Measurements from ENCODE around the gene EPB41L5. TPM values are rescaled to one million over a fixed set of nuclear protein-coding genes. Genes with fewer than 3 reads are reported as not detected.
"Not testable (repeated sequence)": the region's sequence is repeated elsewhere in the genome, so short reads cannot be mapped to it uniquely, and the experiment has no call there.

Gene EPB41L5
- polyA plus RNA-seq, 4 donors: 10.6 to 34.6 (median 12.6) TPM

- Histone ChIP-seq H3K9me3 (ENCODE audit: control insufficient read depth in 2 of 2, insufficient read depth in 1 of 2, low read depth in 1 of 2, low read length in 1 of 2) (peaks cover 0 to 6% of the 10 kb centered on the region in 2 donors), H3K27ac (ENCODE audit: low read depth in 1 of 3, low read length in 2 of 3) (no peak overlapping the region), H3K4me1 (ENCODE audit: control insufficient read depth in 3 of 3, insufficient read depth in 2 of 3, low read depth in 1 of 3, low read length in 2 of 3) (no peaks in the 10 kb centered on the region), H3K27me3 (ENCODE audit: control insufficient read depth in 3 of 3, insufficient read depth in 3 of 3, low read length in 3 of 3) (no peaks in the 10 kb centered on the region), H3K4me3 (ENCODE audit: low read depth in 1 of 3, low read length in 3 of 3) (no peak overlapping the region), H3K36me3 (ENCODE audit: control insufficient read depth in 3 of 3, insufficient read depth in 2 of 3, low read depth in 1 of 3, low read length in 3 of 3) (peaks cover 0 to 10% (median 0%) of the 10 kb centered on the region in 3 donors)
- peak; percentile 77 for FAIRE-seq
- 54 to 79% (median 68%) methylated on average over 2 of the region's 2 CpGs for WGBS, 3 donors
- DNase-seq: peak in 1 of 2 donors; percentile 57
Observed at GRCh38 chr2:120060088-120060623, 47.3 kb downstream of the EPB41L5 start.

GRCh38 chr2:120064664-120065063 is 51.8 kb downstream of the EPB41L5 start:
- no peak for DNase-seq

GRCh38 chr2:120066800-120067547 is 54.1 kb downstream of the EPB41L5 start:
- H3K4me1 ChIP-seq (ENCODE audit: control insufficient read depth in 3 of 3, insufficient read depth in 2 of 3, low read depth in 1 of 3, low read length in 2 of 3): peaks cover 0 to 2% (median 0%) of the 10 kb centered on the region in 3 donors
- DNase-seq (peak; percentile 6 to 25), FAIRE-seq (no peak)
- 56 to 60% (median 60%) methylated on average over 6 of the region's 6 CpGs for WGBS, 3 donors
- no peaks in the 10 kb centered on the region for H3K9me3 ChIP-seq (ENCODE audit: control insufficient read depth in 2 of 2, insufficient read depth in 1 of 2, low read depth in 1 of 2, low read length in 1 of 2)
- H3K4me3 ChIP-seq (ENCODE audit: low read depth in 1 of 3, low read length in 3 of 3): no peak overlapping the region
- H3K36me3 ChIP-seq (ENCODE audit: control insufficient read depth in 3 of 3, insufficient read depth in 2 of 3, low read depth in 1 of 3, low read length in 3 of 3): peaks cover 0 to 12% (median 0%) of the 10 kb centered on the region in 3 donors
- no peaks in the 10 kb centered on the region for H3K27me3 ChIP-seq (ENCODE audit: control insufficient read depth in 3 of 3, insufficient read depth in 3 of 3, low read length in 3 of 3)
- H3K27ac ChIP-seq (ENCODE audit: low read depth in 1 of 3, low read length in 2 of 3): no peak overlapping the region

More at GRCh38 chr2:120064664-120065063, 51.8 kb downstream of the EPB41L5 start:
- peaks cover 0 to 2% (median 0%) of the 10 kb centered on the region in 3 donors for H3K4me1 ChIP-seq (ENCODE audit: control insufficient read depth in 3 of 3, insufficient read depth in 2 of 3, low read depth in 1 of 3, low read length in 2 of 3)
- H3K36me3 ChIP-seq (ENCODE audit: control insufficient read depth in 3 of 3, insufficient read depth in 2 of 3, low read depth in 1 of 3, low read length in 3 of 3): peaks cover 0 to 12% (median 0%) of the 10 kb centered on the region in 3 donors
- 65 to 68% (median 66%) methylated on average over 1 of the region's 1 CpG for WGBS, 3 donors
- no peaks in the 10 kb centered on the region for H3K9me3 ChIP-seq (ENCODE audit: control insufficient read depth in 2 of 2, insufficient read depth in 1 of 2, low read depth in 1 of 2, low read length in 1 of 2)
- no peak overlapping the region for H3K4me3 ChIP-seq (ENCODE audit: low read depth in 1 of 3, low read length in 3 of 3)
- no peaks in the 10 kb centered on the region for H3K27me3 ChIP-seq (ENCODE audit: control insufficient read depth in 3 of 3, insufficient read depth in 3 of 3, low read length in 3 of 3)
- H3K27ac ChIP-seq (ENCODE audit: low read depth in 1 of 3, low read length in 2 of 3): no peak overlapping the region
- FAIRE-seq: no peak

- DNase-seq; FAIRE-seq; H3K4me1 ChIP-seq (ENCODE audit: control insufficient read depth in 3 of 3, insufficient read depth in 2 of 3, low read depth in 1 of 3, low read length in 2 of 3); H3K27me3 ChIP-seq (ENCODE audit: control insufficient read depth in 3 of 3, insufficient read depth in 3 of 3, low read length in 3 of 3); H3K4me3 ChIP-seq (ENCODE audit: low read depth in 1 of 3, low read length in 3 of 3); H3K9me3 ChIP-seq (ENCODE audit: control insufficient read depth in 2 of 2, insufficient read depth in 1 of 2, low read depth in 1 of 2, low read length in 1 of 2); H3K27ac ChIP-seq (ENCODE audit: low read depth in 1 of 3, low read length in 2 of 3): not testable (repeated sequence)
- 94 to 98% (median 96%) methylated on average over 20 of the region's 20 CpGs for WGBS, 3 donors
- H3K36me3 ChIP-seq (ENCODE audit: control insufficient read depth in 3 of 3, insufficient read depth in 2 of 3, low read depth in 1 of 3, low read length in 3 of 3): peaks cover 0 to 12% (median 0%) of the 10 kb centered on the region in 3 donors
Observed at GRCh38 chr2:120068040-120068658, 55.3 kb downstream of the EPB41L5 start.

GRCh38 chr2:120075545-120075944 is 62.7 kb downstream of the EPB41L5 start:
- DNase-seq: no peak
- peak; percentile 74 for FAIRE-seq
- 94 to 98% (median 97%) methylated on average over 1 of the region's 1 CpG for WGBS, 3 donors

GRCh38 chr2:120077896-120078295 is 65.0 kb downstream of the EPB41L5 start:
- Histone ChIP-seq H3K27ac (ENCODE audit: low read depth in 1 of 3, low read length in 2 of 3) (no peak overlapping the region), H3K4me3 (ENCODE audit: low read depth in 1 of 3, low read length in 3 of 3) (no peak overlapping the region), H3K4me1 (ENCODE audit: control insufficient read depth in 3 of 3, insufficient read depth in 2 of 3, low read depth in 1 of 3, low read length in 2 of 3) (no peaks in the 10 kb centered on the region), H3K27me3 (ENCODE audit: control insufficient read depth in 3 of 3, insufficient read depth in 3 of 3, low read length in 3 of 3) (no peaks in the 10 kb centered on the region), H3K9me3 (ENCODE audit: control insufficient read depth in 2 of 2, insufficient read depth in 1 of 2, low read depth in 1 of 2, low read length in 1 of 2) (peaks cover 0 to 2% of the 10 kb centered on the region in 2 donors), H3K36me3 (ENCODE audit: control insufficient read depth in 3 of 3, insufficient read depth in 2 of 3, low read depth in 1 of 3, low read length in 3 of 3) (peaks cover 0 to 13% (median 6%) of the 10 kb centered on the region in 3 donors)
- 74 to 81% (median 80%) methylated on average over 3 of the region's 3 CpGs for WGBS, 3 donors
- DNase-seq (no peak), FAIRE-seq (no peak)

More at GRCh38 chr2:120075545-120075944, 62.7 kb downstream of the EPB41L5 start:
- H3K4me3 ChIP-seq (ENCODE audit: low read depth in 1 of 3, low read length in 3 of 3): no peak overlapping the region
- peaks cover 0 to 13% (median 6%) of the 10 kb centered on the region in 3 donors for H3K36me3 ChIP-seq (ENCODE audit: control insufficient read depth in 3 of 3, insufficient read depth in 2 of 3, low read depth in 1 of 3, low read length in 3 of 3)
- peaks cover 0 to 2% of the 10 kb centered on the region in 2 donors for H3K9me3 ChIP-seq (ENCODE audit: control insufficient read depth in 2 of 2, insufficient read depth in 1 of 2, low read depth in 1 of 2, low read length in 1 of 2)
- no peaks in the 10 kb centered on the region for H3K27me3 ChIP-seq (ENCODE audit: control insufficient read depth in 3 of 3, insufficient read depth in 3 of 3, low read length in 3 of 3)
- H3K27ac ChIP-seq (ENCODE audit: low read depth in 1 of 3, low read length in 2 of 3): no peak overlapping the region
- H3K4me1 ChIP-seq (ENCODE audit: control insufficient read depth in 3 of 3, insufficient read depth in 2 of 3, low read depth in 1 of 3, low read length in 2 of 3): no peaks in the 10 kb centered on the region

- Histone ChIP-seq H3K4me3 (ENCODE audit: low read depth in 1 of 3, low read length in 3 of 3) (no peak overlapping the region), H3K27ac (ENCODE audit: low read depth in 1 of 3, low read length in 2 of 3) (no peak overlapping the region), H3K27me3 (ENCODE audit: control insufficient read depth in 3 of 3, insufficient read depth in 3 of 3, low read length in 3 of 3) (no peaks in the 10 kb centered on the region), H3K9me3 (ENCODE audit: control insufficient read depth in 2 of 2, insufficient read depth in 1 of 2, low read depth in 1 of 2, low read length in 1 of 2) (peaks cover 0 to 2% of the 10 kb centered on the region in 2 donors), H3K4me1 (ENCODE audit: control insufficient read depth in 3 of 3, insufficient read depth in 2 of 3, low read depth in 1 of 3, low read length in 2 of 3) (no peaks in the 10 kb centered on the region), H3K36me3 (ENCODE audit: control insufficient read depth in 3 of 3, insufficient read depth in 2 of 3, low read depth in 1 of 3, low read length in 3 of 3) (peaks cover 0 to 12% (median 6%) of the 10 kb centered on the region in 3 donors)
- 78 to 88% (median 80%) methylated on average over 2 of the region's 2 CpGs for WGBS, 3 donors
- no peak for FAIRE-seq
- no peak for DNase-seq
Observed at GRCh38 chr2:120079647-120080046, 66.8 kb downstream of the EPB41L5 start.

GRCh38 chr2:120091436-120091835 is 78.6 kb downstream of the EPB41L5 start:
- Histone ChIP-seq H3K4me3 (ENCODE audit: low read depth in 1 of 3, low read length in 3 of 3) (no peak overlapping the region), H3K4me1 (ENCODE audit: control insufficient read depth in 3 of 3, insufficient read depth in 2 of 3, low read depth in 1 of 3, low read length in 2 of 3) (no peaks in the 10 kb centered on the region), H3K27ac (ENCODE audit: low read depth in 1 of 3, low read length in 2 of 3) (no peak overlapping the region), H3K9me3 (ENCODE audit: control insufficient read depth in 2 of 2, insufficient read depth in 1 of 2, low read depth in 1 of 2, low read length in 1 of 2) (no peaks in the 10 kb centered on the region), H3K36me3 (ENCODE audit: control insufficient read depth in 3 of 3, insufficient read depth in 2 of 3, low read depth in 1 of 3, low read length in 3 of 3) (peaks cover 0 to 18% (median 1%) of the 10 kb centered on the region in 3 donors), H3K27me3 (ENCODE audit: control insufficient read depth in 3 of 3, insufficient read depth in 3 of 3, low read length in 3 of 3) (no peaks in the 10 kb centered on the region)
- 90 to 93% (median 91%) methylated on average over 3 of the region's 3 CpGs for WGBS, 3 donors
- DNase-seq (no peak), FAIRE-seq (no peak)
